Sigmoid colon (tissue), 4 donors: ENCODE results near the gene TTC8.

Experiments
- EP300 ChIP-seq, 4 donors: sonication (generic); formaldehyde crosslinking; IDR thresholded peaks; one replicate each; pipeline ENCODE4 v1.6.1; 2017; ENCODE audit warnings: antibody characterized with exemption in 4 of 4
- POLR2A ChIP-seq, 2 donors: fragments of 450-650 bp; IDR thresholded peaks; one replicate each; pipeline ENCODE4 v1.6.1; 2016; ENCODE audit warnings: antibody characterized with exemption in 2 of 2, mild to moderate bottlenecking in 2 of 2, moderate library complexity in 2 of 2
- POLR2AphosphoS5 ChIP-seq, 4 donors: sonication (generic); formaldehyde crosslinking; IDR thresholded peaks; one replicate each; pipeline ENCODE4 v1.6.1; 2017; ENCODE audit warnings: antibody characterized with exemption in 4 of 4
- TF ChIP-seq, protein P1 (sequence below), 4 experiments: fragments of 450-650 bp in 3 of 4; fragments of 200-600 bp in 1 of 4; IDR thresholded peaks; one replicate each; pipeline ENCODE4 v1.5.1; 2016 to 2019; ENCODE audit warnings: antibody characterized with exemption in 4 of 4, mild to moderate bottlenecking in 3 of 4, moderate library complexity in 2 of 4

GRCh38 chr14:88904206-88904647 lies 79.8 kb downstream of the TTC8 start:
- no peak for TF ChIP-seq POLR2AphosphoS5 (IDR thresholded peaks at IDR 0.05)
- TF ChIP-seq, protein P1, sequence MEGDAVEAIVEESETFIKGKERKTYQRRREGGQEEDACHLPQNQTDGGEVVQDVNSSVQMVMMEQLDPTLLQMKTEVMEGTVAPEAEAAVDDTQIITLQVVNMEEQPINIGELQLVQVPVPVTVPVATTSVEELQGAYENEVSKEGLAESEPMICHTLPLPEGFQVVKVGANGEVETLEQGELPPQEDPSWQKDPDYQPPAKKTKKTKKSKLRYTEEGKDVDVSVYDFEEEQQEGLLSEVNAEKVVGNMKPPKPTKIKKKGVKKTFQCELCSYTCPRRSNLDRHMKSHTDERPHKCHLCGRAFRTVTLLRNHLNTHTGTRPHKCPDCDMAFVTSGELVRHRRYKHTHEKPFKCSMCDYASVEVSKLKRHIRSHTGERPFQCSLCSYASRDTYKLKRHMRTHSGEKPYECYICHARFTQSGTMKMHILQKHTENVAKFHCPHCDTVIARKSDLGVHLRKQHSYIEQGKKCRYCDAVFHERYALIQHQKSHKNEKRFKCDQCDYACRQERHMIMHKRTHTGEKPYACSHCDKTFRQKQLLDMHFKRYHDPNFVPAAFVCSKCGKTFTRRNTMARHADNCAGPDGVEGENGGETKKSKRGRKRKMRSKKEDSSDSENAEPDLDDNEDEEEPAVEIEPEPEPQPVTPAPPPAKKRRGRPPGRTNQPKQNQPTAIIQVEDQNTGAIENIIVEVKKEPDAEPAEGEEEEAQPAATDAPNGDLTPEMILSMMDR (IDR thresholded peaks at IDR 0.05) = no peak
- no peak for TF ChIP-seq POLR2A (IDR thresholded peaks at IDR 0.05)
- no peak for TF ChIP-seq EP300 (IDR thresholded peaks at IDR 0.05)
